Liver (tissue), 9 donors: Measurements from ENCODE around the gene MDN1. TPM values are rescaled to one million over a fixed set of nuclear protein-coding genes. Genes with fewer than 3 reads are reported as not detected.

Experiments used
- DNase-seq: peaks from one replicate; pipeline ENCODE4 v3.0.0-alpha.2; 2017; ENCODE audit warnings: low spot score
- H3K27ac ChIP-seq, 2 donors: one replicate each; pipeline ENCODE4 v1.7.0; 2013; ENCODE audit warnings: inconsistent platforms in 2 of 2, low read length in 2 of 2, control low read depth in 1 of 2, low read depth in 1 of 2, mild to moderate bottlenecking in 1 of 2
- H3K27me3 ChIP-seq, 4 donors: one replicate each; pipeline versions ENCODE4 v1.6.1 to v1.7.0; 2013; ENCODE audit warnings: low read length in 3 of 4, inconsistent platforms in 1 of 4, mild to moderate bottlenecking in 1 of 4, moderate library complexity in 1 of 4; ENCODE audit not compliant: control insufficient read depth in 4 of 4, insufficient read depth in 4 of 4
- H3K36me3 ChIP-seq, 4 donors: one replicate each; pipeline versions ENCODE4 v1.6.1 to v1.7.0; 2013; ENCODE audit warnings: low read length in 3 of 4, mild to moderate bottlenecking in 3 of 4, low read depth in 1 of 4, moderate library complexity in 1 of 4; ENCODE audit not compliant: control insufficient read depth in 4 of 4, insufficient read depth in 3 of 4
- H3K4me1 ChIP-seq, 4 donors: one replicate each; pipeline versions ENCODE4 v1.6.1 to v1.7.0; 2013; ENCODE audit warnings: low read length in 3 of 4, mild to moderate bottlenecking in 3 of 4, moderate library complexity in 1 of 4; ENCODE audit not compliant: control insufficient read depth in 4 of 4, insufficient read depth in 4 of 4
- H3K4me3 ChIP-seq, 3 donors: one replicate each; pipeline versions ENCODE4 v1.6.1 to v1.7.0; 2013; ENCODE audit warnings: low read length in 3 of 3, control low read depth in 1 of 3, low read depth in 1 of 3, mild to moderate bottlenecking in 1 of 3
- H3K9ac ChIP-seq, 2 donors: one replicate each; pipeline ENCODE4 v1.7.0; 2013; ENCODE audit warnings: low read length in 2 of 2, mild to moderate bottlenecking in 2 of 2, moderate library complexity in 2 of 2, control low read depth in 1 of 2, low read depth in 1 of 2
- H3K9me3 ChIP-seq, 4 donors: one replicate each; pipeline versions ENCODE4 v1.6.1 to v1.7.0; 2013; ENCODE audit warnings: low read length in 3 of 4; ENCODE audit not compliant: control insufficient read depth in 4 of 4
- ATF3 ChIP-seq: IDR thresholded peaks from 2 replicates; pipeline ENCODE4 v1.6.1; 2016; ENCODE audit warnings: antibody characterized with exemption
- CTCF ChIP-seq: fragments of 150-350 bp; IDR thresholded peaks from 2 replicates; pipeline ENCODE4 v1.5.1; 2017; ENCODE audit warnings: improper control_type of control experiment, low read depth, low read length; ENCODE audit not compliant: missing input control
- EGR1 ChIP-seq, 2 donors: IDR thresholded peaks; 2 replicates each; pipeline ENCODE4 v1.6.1; 2016 to 2018; ENCODE audit warnings: antibody characterized with exemption in 2 of 2, low read depth in 2 of 2
- FOXA1 ChIP-seq: IDR thresholded peaks from 2 replicates; pipeline ENCODE4 v1.6.1; 2016; ENCODE audit warnings: antibody characterized with exemption
- FOXA2 ChIP-seq: IDR thresholded peaks from 2 replicates; pipeline ENCODE4 v1.6.1; 2016; ENCODE audit warnings: antibody characterized with exemption
- GABPA ChIP-seq, 2 donors: IDR thresholded peaks in 1 of 2; conservative IDR thresholded peaks in 1 of 2; 2 replicates each; pipeline ENCODE4 v1.6.1; 2016; ENCODE audit warnings: antibody characterized with exemption in 2 of 2, mild to moderate bottlenecking in 1 of 2, moderate library complexity in 1 of 2
- HNF4A ChIP-seq, 2 donors: conservative IDR thresholded peaks; 2 replicates each; pipeline ENCODE4 v1.6.1; 2016; ENCODE audit warnings: antibody characterized with exemption in 2 of 2, mild to moderate bottlenecking in 2 of 2
- HNF4G ChIP-seq: IDR thresholded peaks from 2 replicates; pipeline ENCODE4 v1.6.1; 2016; ENCODE audit warnings: antibody characterized with exemption
- JUND ChIP-seq, 2 donors: IDR thresholded peaks; 2 replicates each; pipeline ENCODE4 v1.6.1; 2016; ENCODE audit warnings: antibody characterized with exemption in 2 of 2
- NR2F2 ChIP-seq: IDR thresholded peaks from 2 replicates; pipeline ENCODE4 v1.6.1; 2016; ENCODE audit warnings: antibody characterized with exemption
- RAD21 ChIP-seq, 2 donors: IDR thresholded peaks; 2 replicates each; pipeline ENCODE4 v1.6.1; 2016; ENCODE audit warnings: antibody characterized with exemption in 2 of 2, mild to moderate bottlenecking in 2 of 2
- REST ChIP-seq: IDR thresholded peaks from 2 replicates; pipeline ENCODE4 v1.6.1; 2016; ENCODE audit warnings: antibody characterized with exemption, mild to moderate bottlenecking
- RXRA ChIP-seq, 2 donors: IDR thresholded peaks; 2 replicates each; pipeline ENCODE4 v1.6.1; 2017 to 2018; ENCODE audit warnings: antibody characterized with exemption in 2 of 2, mild to moderate bottlenecking in 1 of 2
- SP1 ChIP-seq: IDR thresholded peaks from 2 replicates; pipeline ENCODE4 v1.6.1; 2018; ENCODE audit warnings: antibody characterized with exemption, mild to moderate bottlenecking
- TAF1 ChIP-seq: conservative IDR thresholded peaks from 2 replicates; pipeline ENCODE4 v1.6.1; 2016; ENCODE audit warnings: antibody characterized with exemption, mild to moderate bottlenecking
- YY1 ChIP-seq: IDR thresholded peaks from 2 replicates; pipeline ENCODE4 v1.6.1; 2016; ENCODE audit warnings: antibody characterized with exemption, mild to moderate bottlenecking
- ZBTB33 ChIP-seq: IDR thresholded peaks from 2 replicates; pipeline ENCODE4 v1.6.1; 2016; ENCODE audit warnings: antibody characterized with exemption
- WGBS: extraction: QIAGEN DNeasy Blood & Tissue Kit; methylation state at CpG from one replicate; pipeline ENCODE4 v1.1.7; 2013; 5-methylcytosine and 5-hydroxymethylcytosine counted together
- polyA plus RNA-seq, 2 donors: library from polyadenylated mRNA; stranded (reverse) in 1 of 2; unstranded in 1 of 2; fragments of 200-250 nt in 1 of 2; fragments of >200 nt in 1 of 2; fragmentation: Nextera tagmentation in 1 of 2; extraction: Ambion mirVana in 1 of 2; gene quantifications; one replicate each; pipeline versions ENCODE4 v1.2.1 to v1.2.3, GENCODE V29; 2013 to 2015
- total RNA-seq, 2 donors: library from RNA; depleted of rRNA; stranded (reverse); fragments of >200 nt; gene quantifications; one replicate each; pipeline ENCODE4 v1.2.3, GENCODE V29; 2014
- donor health status: healthy.
- donor health status: healthy.
- donor health status: healthy.
- donor health status: healthy.
- donor health status: healthy.

Gene MDN1
- total and polyA plus RNA-seq, 4 donors: 5.4 to 48.9 (median 22.8) TPM

- Histone ChIP-seq H3K4me1 (no peaks in the 10 kb centered on the region), H3K27ac (no peak overlapping the region), H3K9me3 (no peaks in the 10 kb centered on the region), H3K9ac (no peak overlapping the region), H3K36me3 (peaks cover 0 to 6% (median 0%) of the 10 kb centered on the region in 4 donors), H3K4me3 (no peak overlapping the region), H3K27me3 (no peaks in the 10 kb centered on the region)
- WGBS: 99% methylated on average over 6 of the region's 6 CpGs
- no peak for TF ChIP-seq JUND (IDR thresholded peaks at IDR 0.05)
- TF ChIP-seq TAF1: no peak
- no peak for TF ChIP-seq NR2F2
- TF ChIP-seq FOXA1: no peak
- no peak for TF ChIP-seq HNF4G
- TF ChIP-seq RAD21 (IDR thresholded peaks at IDR 0.05): no peak
- DNase-seq: no peak
These were observed 201.6 kb downstream of the MDN1 start for GRCh38 chr6:89618026-89618425.

GRCh38 chr6:89616531-89616930 is 203.1 kb downstream of the MDN1 start:
- Histone ChIP-seq H3K27me3 (no peaks in the 10 kb centered on the region), H3K27ac (no peak overlapping the region), H3K9me3 (no peaks in the 10 kb centered on the region), H3K4me3 (no peak overlapping the region), H3K4me1 (no peaks in the 10 kb centered on the region), H3K36me3 (peaks cover 0 to 6% (median 0%) of the 10 kb centered on the region in 4 donors), H3K9ac (no peak overlapping the region)
- no peak for DNase-seq
- TF ChIP-seq ZBTB33 (no peak), FOXA2 (no peak), CTCF (no peak), ATF3 (no peak), HNF4A (conservative IDR thresholded peaks at IDR 0.05) (no peak), SP1 (no peak), RXRA (IDR thresholded peaks at IDR 0.05) (no peak), HNF4G (no peak), TAF1 (no peak), JUND (IDR thresholded peaks at IDR 0.05) (no peak), EGR1 (IDR thresholded peaks at IDR 0.05; ENCODE audit: low read depth in 2 of 2) (no peak)
- WGBS: 97% methylated on average over 5 of the region's 5 CpGs

GRCh38 chr6:89615882-89616281 is 203.7 kb downstream of the MDN1 start:
- no peak for DNase-seq
- Histone ChIP-seq H3K9ac (no peak overlapping the region), H3K4me3 (no peak overlapping the region), H3K9me3 (no peaks in the 10 kb centered on the region), H3K27ac (no peak overlapping the region), H3K4me1 (no peaks in the 10 kb centered on the region), H3K27me3 (no peaks in the 10 kb centered on the region), H3K36me3 (peaks cover 0 to 4% (median 0%) of the 10 kb centered on the region in 4 donors)
- TF ChIP-seq EGR1 (IDR thresholded peaks at IDR 0.05; ENCODE audit: low read depth in 2 of 2) (no peak), TAF1 (no peak), YY1 (no peak), RXRA (IDR thresholded peaks at IDR 0.05) (no peak), CTCF (no peak), GABPA (IDR thresholded peaks at IDR 0.05 in 1 of 2, conservative IDR thresholded peaks at IDR 0.05 in 1 of 2) (no peak), SP1 (no peak), REST (no peak), NR2F2 (no peak)
- WGBS: 90% methylated on average over 5 of the region's 5 CpGs
